Trophoblast cell (in vitro differentiated cells and primary cell): ENCODE data around the gene ZNF276.
"Not testable (repeated sequence)": the region's sequence is repeated elsewhere in the genome, so short reads cannot be mapped to it uniquely, and the experiment has no call there.

Source experiments
- DNase-seq, 2 donors: peaks; one replicate each; pipeline ENCODE4 v3.0.0-alpha.2; 2016
- H2AFZ ChIP-seq: 2 replicates; pipeline ENCODE4 v1.6.1; 2013; ENCODE audit warnings: low read length, moderate library complexity, mild to moderate bottlenecking; ENCODE audit not compliant: insufficient read depth, poor library complexity
- H2AK5ac ChIP-seq: 2 replicates; pipeline ENCODE4 v1.6.1; 2013; ENCODE audit warnings: mild to moderate bottlenecking, low read length
- H2BK120ac ChIP-seq: 2 replicates; pipeline ENCODE4 v1.6.1; 2013; ENCODE audit warnings: low read length, mild to moderate bottlenecking, moderate library complexity; ENCODE audit not compliant: insufficient read depth, poor library complexity
- H2BK12ac ChIP-seq: 2 replicates; pipeline ENCODE4 v1.6.1; 2013; ENCODE audit warnings: mild to moderate bottlenecking, low read length, moderate library complexity
- H2BK5ac ChIP-seq: 2 replicates; pipeline ENCODE4 v1.6.1; 2013; ENCODE audit warnings: low read length, low read depth, moderate library complexity, mild to moderate bottlenecking; ENCODE audit not compliant: poor library complexity
- H3K14ac ChIP-seq: 2 replicates; pipeline ENCODE4 v1.6.1; 2013; ENCODE audit warnings: mild to moderate bottlenecking, low read length
- H3K18ac ChIP-seq: 2 replicates; pipeline ENCODE4 v1.6.1; 2013; ENCODE audit warnings: mild to moderate bottlenecking, low read length
- H3K23ac ChIP-seq: 2 replicates; pipeline ENCODE4 v1.6.1; 2013; ENCODE audit warnings: low read length
- H3K27ac ChIP-seq: 2 replicates; pipeline ENCODE4 v1.5.1; 2013; ENCODE audit warnings: low read depth, mild to moderate bottlenecking, inconsistent platforms, low read length, moderate library complexity
- H3K27me3 ChIP-seq: 2 replicates; pipeline ENCODE4 v1.6.1; 2013; ENCODE audit warnings: inconsistent platforms, mild to moderate bottlenecking, low read length, moderate library complexity; ENCODE audit not compliant: insufficient read depth
- H3K36me3 ChIP-seq, 2 experiments: 1 replicate in 1 of 2; 2 replicates in 1 of 2; pipeline ENCODE4 v1.6.1; 2013; ENCODE audit warnings: low read length in 2 of 2, mild to moderate bottlenecking in 2 of 2, moderate library complexity in 1 of 2; ENCODE audit not compliant: insufficient read depth in 2 of 2, control insufficient read depth in 1 of 2
- H3K4ac ChIP-seq: 2 replicates; pipeline ENCODE4 v1.6.1; 2013; ENCODE audit warnings: low read depth, mild to moderate bottlenecking, low read length, moderate library complexity
- H3K4me1 ChIP-seq, 2 experiments: 1 replicate in 1 of 2; 2 replicates in 1 of 2; pipeline ENCODE4 v1.6.1; 2013; ENCODE audit warnings: low read length in 2 of 2, mild to moderate bottlenecking in 2 of 2, moderate library complexity in 1 of 2; ENCODE audit not compliant: insufficient read depth in 2 of 2, control insufficient read depth in 1 of 2
- H3K4me2 ChIP-seq: 2 replicates; pipeline ENCODE4 v1.6.1; 2013; ENCODE audit warnings: inconsistent platforms, mild to moderate bottlenecking, low read length, moderate library complexity
- H3K4me3 ChIP-seq: 2 replicates; pipeline ENCODE4 v1.5.1; 2013; ENCODE audit warnings: mild to moderate bottlenecking, low read depth, low read length, inconsistent platforms
- H3K79me1 ChIP-seq: one replicate; pipeline ENCODE4 v1.6.1; 2013; ENCODE audit warnings: low read length
- H3K79me2 ChIP-seq: 2 replicates; pipeline ENCODE4 v1.6.1; 2013; ENCODE audit warnings: low read length, mild to moderate bottlenecking; ENCODE audit not compliant: control insufficient read depth, insufficient read depth, poor library complexity
- H3K9ac ChIP-seq: 2 replicates; pipeline ENCODE4 v1.6.1; 2013; ENCODE audit warnings: mild to moderate bottlenecking, low read length
- H3K9me3 ChIP-seq: 2 replicates; pipeline ENCODE4 v1.6.1; 2013; ENCODE audit warnings: low read depth, mild to moderate bottlenecking, control low read depth, inconsistent platforms, low read length; ENCODE audit not compliant: insufficient read depth
- H4K12ac ChIP-seq: 2 replicates; pipeline ENCODE4 v1.6.1; 2013; ENCODE audit warnings: low read depth, mild to moderate bottlenecking, low read length, moderate library complexity
- H4K8ac ChIP-seq: 2 replicates; pipeline ENCODE4 v1.6.1; 2013; ENCODE audit warnings: low read depth, mild to moderate bottlenecking, low read length, moderate library complexity
- H4K91ac ChIP-seq: one replicate; pipeline ENCODE4 v1.6.1; 2013; ENCODE audit warnings: low read depth, mild to moderate bottlenecking, low read length, moderate library complexity
- WGBS: extraction: QIAGEN DNeasy Blood & Tissue Kit; methylation state at CpG from one replicate; pipeline ENCODE4 v1.1.7; 2013; ENCODE audit warnings: missing lambda C conversion rate; ENCODE audit not compliant: insufficient read length, insufficient coverage; ENCODE audit errors: extremely low coverage; 5-methylcytosine and 5-hydroxymethylcytosine counted together

Gene ZNF276

DNA sequence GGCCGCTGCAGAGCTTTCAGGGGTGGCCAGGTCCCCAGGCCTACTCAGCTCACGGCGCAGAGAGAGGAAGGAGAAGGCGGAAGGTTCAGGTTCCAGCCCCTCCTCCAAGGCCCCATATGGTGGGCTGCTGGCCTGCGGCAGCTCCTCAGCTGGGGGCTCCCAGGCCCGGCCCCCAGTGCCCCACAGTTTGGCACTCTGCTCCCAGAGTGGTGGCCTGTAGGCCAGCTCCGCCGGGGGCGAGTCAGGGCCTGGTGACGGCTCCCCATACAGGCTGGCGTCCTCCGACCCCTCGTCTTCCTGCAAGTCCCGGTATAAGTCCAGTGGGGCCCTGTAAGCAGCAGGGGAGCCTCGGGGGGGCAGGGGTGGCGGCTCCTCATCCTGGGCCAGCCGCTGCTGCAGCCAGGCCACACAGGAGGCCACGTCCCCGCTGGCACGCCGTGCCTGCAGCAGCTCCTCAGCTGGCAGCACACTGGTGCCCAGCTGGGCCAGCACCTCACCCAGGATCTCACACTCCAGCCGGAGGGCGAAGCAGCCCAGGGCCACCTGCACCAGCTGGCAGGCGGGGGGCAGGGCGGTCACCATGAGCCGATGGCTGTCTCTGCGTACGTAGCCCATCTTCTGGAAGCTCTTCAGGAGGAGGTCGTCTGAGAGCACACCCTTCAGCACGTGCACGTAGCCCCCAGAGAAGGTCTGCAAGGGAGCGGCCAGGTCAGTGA lies 23.6 kb upstream of the ZNF276 start:
- no peak overlapping the region for H2BK5ac ChIP-seq

GRCh38 chr16:89698717-89699116 lies 22.6 kb upstream of the ZNF276 start:
- H3K9ac ChIP-seq = not testable (repeated sequence)

More for the DNA sequence above, 23.6 kb upstream of the ZNF276 start:
- Histone ChIP-seq H3K9me3 (peaks cover 2% of the 10 kb centered on the region), H2BK120ac (no peak overlapping the region), H4K12ac (no peak overlapping the region), H3K23ac (no peak overlapping the region), H2AK5ac (no peak overlapping the region), H3K4me1 (peaks cover 13 to 14% of the 10 kb centered on the region in 2 experiments), H3K9ac (no peak overlapping the region), H4K91ac (no peak overlapping the region), H3K79me1 (peaks cover 11% of the 10 kb centered on the region), H3K79me2 (peaks cover 2% of the 10 kb centered on the region), H3K27ac (no peak overlapping the region), H3K27me3 (no peaks in the 10 kb centered on the region), H4K8ac (no peak overlapping the region), H3K14ac (no peak overlapping the region), H3K4me2 (no peak overlapping the region), H3K18ac (no peak overlapping the region), H2BK12ac (no peak overlapping the region), H3K36me3 (peaks cover 48 to 50% of the 10 kb centered on the region in 2 experiments), H3K4ac (no peak overlapping the region), H2AFZ (no peak overlapping the region), H3K4me3 (no peak overlapping the region)
- no peak for DNase-seq
- WGBS = no CpG with 5 or more reads among the region's 32 CpGs

DNA sequence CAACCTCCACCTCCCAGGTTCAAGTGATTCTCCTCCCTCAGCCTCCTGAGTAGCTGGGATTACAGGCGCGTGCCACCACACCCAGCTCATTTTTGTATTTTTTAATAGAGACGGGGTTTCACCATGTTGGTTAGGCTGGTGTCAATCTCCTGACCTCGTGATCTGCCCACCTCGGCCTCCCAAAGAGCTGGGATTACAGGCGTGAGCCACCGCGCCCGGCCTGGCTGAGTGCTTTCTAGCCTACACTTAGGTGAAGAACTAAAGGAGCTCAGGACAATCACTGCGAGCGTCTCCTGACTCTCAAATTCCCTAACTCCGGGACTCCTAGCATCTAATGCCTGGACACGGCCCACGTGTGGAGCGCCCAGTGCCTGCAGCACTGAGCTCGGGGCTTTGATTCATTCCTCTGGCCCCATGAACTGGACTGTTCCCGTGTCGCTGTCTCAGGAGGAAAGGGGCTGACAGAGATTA lies 21.7 kb upstream of the ZNF276 start:
- Histone ChIP-seq H3K36me3 (peaks cover 31 to 35% of the 10 kb centered on the region in 2 experiments), H3K79me1 (peaks cover 11% of the 10 kb centered on the region), H3K4me1 (peaks cover 13 to 14% of the 10 kb centered on the region in 2 experiments), H3K4me2 (peak overlapping the region; percentile 49)
- H2AFZ ChIP-seq, H3K18ac ChIP-seq, H2AK5ac ChIP-seq, H3K27ac ChIP-seq, DNase-seq, H3K9me3 ChIP-seq, H2BK12ac ChIP-seq, H3K79me2 ChIP-seq, H3K4me3 ChIP-seq, H3K14ac ChIP-seq, H2BK120ac ChIP-seq, H3K23ac ChIP-seq, H4K91ac ChIP-seq, H4K8ac ChIP-seq, H2BK5ac ChIP-seq, H3K9ac ChIP-seq, H4K12ac ChIP-seq, H3K4ac ChIP-seq, H3K27me3 ChIP-seq: not testable (repeated sequence)
- WGBS = no CpG with 5 or more reads among the region's 18 CpGs

More at GRCh38 chr16:89698717-89699116, 22.6 kb upstream of the ZNF276 start:
- not testable (repeated sequence) for H4K12ac ChIP-seq, H3K14ac ChIP-seq, H4K91ac ChIP-seq, H2BK5ac ChIP-seq, H4K8ac ChIP-seq, H3K18ac ChIP-seq, H3K4me3 ChIP-seq, H2AFZ ChIP-seq, H3K9me3 ChIP-seq, H2BK12ac ChIP-seq, DNase-seq, H2AK5ac ChIP-seq, H3K23ac ChIP-seq, H3K27me3 ChIP-seq, H3K27ac ChIP-seq, H3K4ac ChIP-seq, H2BK120ac ChIP-seq, H3K4me2 ChIP-seq, H3K79me2 ChIP-seq
- Histone ChIP-seq H3K79me1 (peaks cover 11% of the 10 kb centered on the region), H3K4me1 (peaks cover 13 to 14% of the 10 kb centered on the region in 2 experiments), H3K36me3 (peaks cover 40 to 43% of the 10 kb centered on the region in 2 experiments)
- WGBS = no CpG with 5 or more reads among the region's 14 CpGs

GRCh38 chr16:89700100-89700648 lies 21.2 kb upstream of the ZNF276 start:
- Histone ChIP-seq H3K9me3 (no peaks in the 10 kb centered on the region), H3K18ac (peak overlapping the region; percentile 9), H3K4me3 (peak overlapping the region; percentile 80), H2BK12ac (no peak overlapping the region), H3K9ac (no peak overlapping the region), H2AFZ (peak overlapping the region; percentile 19), H4K91ac (peak overlapping the region; percentile 53), H3K27ac (peak overlapping the region; percentile 28), H3K79me1 (peaks cover 11% of the 10 kb centered on the region), H2BK120ac (no peak overlapping the region), H3K27me3 (no peaks in the 10 kb centered on the region), H3K23ac (no peak overlapping the region), H4K8ac (no peak overlapping the region), H2BK5ac (no peak overlapping the region), H3K79me2 (peaks cover 2% of the 10 kb centered on the region), H4K12ac (no peak overlapping the region), H3K4me2 (peak overlapping the region; percentile 89), H3K4ac (no peak overlapping the region), H3K36me3 (peaks cover 27 to 30% of the 10 kb centered on the region in 2 experiments), H3K14ac (no peak overlapping the region), H3K4me1 (peaks cover 13 to 14% of the 10 kb centered on the region in 2 experiments), H2AK5ac (no peak overlapping the region)
- DNase-seq = peak; percentile 100
- WGBS = no CpG with 5 or more reads among the region's 30 CpGs
